Gastrocnemius medialis (tissue), 4 donors: ENCODE measurements around the gene LDLRAD3. TPM values are rescaled to one million over a fixed set of nuclear protein-coding genes. Genes with fewer than 3 reads are reported as not detected.
A peak's percentile ranks its signal among the peaks of the same experiment; 100 is the strongest.

Experiments
- ATAC-seq, 2 donors: fragments of 150-250 bp; one replicate each; pipeline ENCODE4 v1.9.1; 2016
- DNase-seq, 2 donors: peaks; one replicate each; pipeline ENCODE4 v3.0.0-alpha.2; 2019
- H3K27ac ChIP-seq, 4 donors: fragments of 200-600 bp; sonication (generic); 1 replicate in 1 of 4; 2 replicates in 3 of 4; pipeline ENCODE4 v1.5.1; 2016 to 2018; ENCODE audit warnings: mild to moderate bottlenecking in 2 of 4, moderate library complexity in 1 of 4
- H3K27me3 ChIP-seq, 3 donors: fragments of 200-600 bp; sonication (generic) in 2 of 3; 1 replicate in 1 of 3; 2 replicates in 2 of 3; pipeline versions ENCODE4 v1.5.1 to v1.6.0; 2016 to 2019; ENCODE audit warnings: mild to moderate bottlenecking in 1 of 3, moderate library complexity in 1 of 3
- H3K36me3 ChIP-seq, 2 donors: fragments of 200-600 bp; sonication (generic) in 1 of 2; one replicate each; pipeline ENCODE4 v1.5.1; 2017 to 2018
- H3K4me1 ChIP-seq, 2 donors: fragments of 200-600 bp; sonication (generic) in 1 of 2; one replicate each; pipeline ENCODE4 v1.5.1; 2016 to 2017; ENCODE audit warnings: mild to moderate bottlenecking in 2 of 2
- H3K4me3 ChIP-seq, 4 donors: fragments of 200-600 bp; sonication (generic) in 3 of 4; 1 replicate in 1 of 4; 2 replicates in 3 of 4; pipeline ENCODE4 v1.5.1; 2016 to 2019; ENCODE audit warnings: mild to moderate bottlenecking in 2 of 4
- H3K9me3 ChIP-seq, 3 donors: fragments of 200-600 bp; sonication (generic) in 2 of 3; 1 replicate in 1 of 3; 2 replicates in 2 of 3; pipeline ENCODE4 v1.5.1; 2016 to 2019
- POLR2A ChIP-seq, 2 donors: fragments of 450-650 bp; IDR thresholded peaks; one replicate each; pipeline ENCODE4 v1.6.1; 2017; ENCODE audit warnings: antibody characterized with exemption in 2 of 2, mild to moderate bottlenecking in 2 of 2, moderate library complexity in 2 of 2
- in situ Hi-C, 4 donors: fragments of 200-750 bp; cut with MboI; loops; one replicate each; pipeline versions ENCODE4 v1.15.0 to v1.8.0; 2017; ENCODE audit warnings: low sequenced_read_pairs in 4 of 4
- intact Hi-C: fragments of 100-400 bp; cut with DNase I; formaldehyde crosslinking; loops from one replicate; pipeline ENCODE4 v1.15.1; 2023; ENCODE audit warnings: low total_unique reads
- total RNA-seq, 4 donors: library from RNA; depleted of rRNA; stranded (reverse); fragments of >200 nt; gene quantifications; one replicate each; pipeline versions ENCODE4 v1.1.0 to v1.2.3, GENCODE V29; 2016
- TF ChIP-seq, protein P1 (sequence below), 5 experiments: fragments of 450-650 bp in 3 of 5; fragments of 200-600 bp in 2 of 5; sonication (generic) in 2 of 5; IDR thresholded peaks in 4 of 5; conservative IDR thresholded peaks in 1 of 5; 1 replicate in 4 of 5; 2 replicates in 1 of 5; pipeline ENCODE4 v1.5.1; 2016 to 2019; ENCODE audit warnings: antibody characterized with exemption in 5 of 5, mild to moderate bottlenecking in 3 of 5, moderate library complexity in 3 of 5

The LDLRAD3 gene
- total RNA-seq, 4 donors from 2014 or later, result 6.1 to 12.8 (median 11.8) TPM

DNA sequence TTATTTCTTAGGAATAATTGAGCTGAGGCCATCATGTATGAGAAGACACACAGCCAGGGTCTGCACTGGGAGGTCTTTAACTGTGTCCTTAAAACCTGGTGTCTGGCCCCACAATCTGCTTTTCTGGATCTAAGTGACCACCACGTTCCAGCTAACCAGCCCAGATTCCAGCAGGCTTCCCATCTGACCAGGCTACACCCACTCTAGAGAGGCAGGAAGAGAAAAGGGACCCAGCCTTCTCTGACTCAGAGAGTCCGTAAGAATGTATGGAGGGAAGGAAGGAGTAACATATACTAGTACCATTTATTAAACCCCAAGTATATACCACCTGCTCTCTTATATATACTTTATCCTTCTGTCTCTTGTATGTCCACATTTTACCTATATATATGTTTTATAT lies 80.1 kb downstream of the LDLRAD3 start:
- in situ Hi-C loops, result no loop called here
- intact Hi-C loops, result no loop called here
- no peaks in the 10 kb centered on the region for H3K36me3 ChIP-seq
- no peak for TF ChIP-seq POLR2A (IDR thresholded peaks at IDR 0.05)
- TF ChIP-seq, protein P1, sequence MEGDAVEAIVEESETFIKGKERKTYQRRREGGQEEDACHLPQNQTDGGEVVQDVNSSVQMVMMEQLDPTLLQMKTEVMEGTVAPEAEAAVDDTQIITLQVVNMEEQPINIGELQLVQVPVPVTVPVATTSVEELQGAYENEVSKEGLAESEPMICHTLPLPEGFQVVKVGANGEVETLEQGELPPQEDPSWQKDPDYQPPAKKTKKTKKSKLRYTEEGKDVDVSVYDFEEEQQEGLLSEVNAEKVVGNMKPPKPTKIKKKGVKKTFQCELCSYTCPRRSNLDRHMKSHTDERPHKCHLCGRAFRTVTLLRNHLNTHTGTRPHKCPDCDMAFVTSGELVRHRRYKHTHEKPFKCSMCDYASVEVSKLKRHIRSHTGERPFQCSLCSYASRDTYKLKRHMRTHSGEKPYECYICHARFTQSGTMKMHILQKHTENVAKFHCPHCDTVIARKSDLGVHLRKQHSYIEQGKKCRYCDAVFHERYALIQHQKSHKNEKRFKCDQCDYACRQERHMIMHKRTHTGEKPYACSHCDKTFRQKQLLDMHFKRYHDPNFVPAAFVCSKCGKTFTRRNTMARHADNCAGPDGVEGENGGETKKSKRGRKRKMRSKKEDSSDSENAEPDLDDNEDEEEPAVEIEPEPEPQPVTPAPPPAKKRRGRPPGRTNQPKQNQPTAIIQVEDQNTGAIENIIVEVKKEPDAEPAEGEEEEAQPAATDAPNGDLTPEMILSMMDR (IDR thresholded peaks at IDR 0.05 in 4 of 5, conservative IDR thresholded peaks at IDR 0.05 in 1 of 5), result no peak
- no peak overlapping the region for H3K4me3 ChIP-seq
- no peak overlapping the region for H3K27ac ChIP-seq
- H3K27me3 ChIP-seq, result no peaks in the 10 kb centered on the region
- H3K9me3 ChIP-seq, result no peaks in the 10 kb centered on the region
- peaks cover 0 to 5% of the 10 kb centered on the region in 2 donors for H3K4me1 ChIP-seq
- ATAC-seq, result no peak
- no peak for DNase-seq

DNA sequence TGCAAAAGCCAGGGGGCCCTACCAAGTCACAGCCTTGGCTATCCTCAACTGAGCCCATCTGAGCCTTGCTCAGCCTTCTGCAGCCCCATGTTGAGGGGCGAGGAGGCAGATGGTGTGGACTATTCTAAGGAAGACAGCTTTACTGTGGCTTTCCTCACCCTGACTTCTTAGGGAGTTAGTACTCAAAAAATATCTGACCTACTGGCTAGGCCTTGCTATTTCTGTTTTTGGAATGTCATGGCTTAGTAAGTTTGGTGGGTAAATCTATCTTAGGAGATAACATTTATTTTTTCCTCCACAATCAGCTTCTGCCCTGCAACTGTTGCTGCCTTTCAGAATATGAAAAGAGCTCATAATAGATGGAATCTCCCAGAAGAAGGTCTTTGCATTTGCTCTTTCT lies 80.9 kb downstream of the LDLRAD3 start:
- Histone ChIP-seq H3K36me3 (no peaks in the 10 kb centered on the region), H3K4me3 (no peak overlapping the region), H3K9me3 (no peaks in the 10 kb centered on the region), H3K4me1 (peaks cover 0 to 5% of the 10 kb centered on the region in 2 donors), H3K27ac (no peak overlapping the region), H3K27me3 (no peaks in the 10 kb centered on the region)
- in situ Hi-C loops (loop anchor here in 2 of 4 donors (25.0 kb wide), 1 partner anchor 238 kb away; no protein-coding TSS in a partner anchor), intact Hi-C loops (no loop called here)
- DNase-seq (no peak), ATAC-seq (no peak)
- TF ChIP-seq, protein P1 (IDR thresholded peaks at IDR 0.05 in 4 of 5, conservative IDR thresholded peaks at IDR 0.05 in 1 of 5), result no peak

DNA sequence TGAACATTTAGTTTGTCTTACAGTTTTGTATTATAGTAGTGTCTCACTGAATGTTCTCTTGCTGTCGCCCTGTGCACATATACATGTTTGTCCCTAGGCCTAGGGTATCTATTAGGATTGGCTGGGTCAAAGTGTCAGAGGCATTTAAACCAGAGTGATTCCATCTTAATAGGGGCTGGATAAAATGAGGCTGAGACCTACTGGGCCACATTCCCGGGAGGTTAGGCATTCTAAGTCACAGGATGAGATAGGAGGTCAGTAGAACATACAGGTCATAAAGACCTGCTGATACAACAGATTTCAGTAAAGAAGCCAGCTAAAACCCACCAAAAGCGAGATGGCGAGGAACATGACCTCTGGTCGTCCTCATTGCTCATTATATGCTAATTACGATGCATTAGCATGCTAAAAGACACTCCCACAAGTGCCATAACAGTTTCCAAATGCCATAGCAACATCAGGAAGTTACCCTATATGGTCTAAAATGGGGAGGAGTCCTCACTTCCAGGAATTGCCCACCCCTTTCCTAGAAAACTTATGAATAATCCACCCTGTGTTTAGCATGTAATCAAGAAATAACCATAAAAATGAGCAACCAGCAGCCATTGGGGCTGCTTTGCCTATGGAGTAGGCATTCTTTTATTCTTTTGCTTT lies 82.6 kb downstream of the LDLRAD3 start:
- Histone ChIP-seq H3K27me3 (no peaks in the 10 kb centered on the region), H3K36me3 (no peaks in the 10 kb centered on the region), H3K27ac (no peak overlapping the region), H3K4me3 (no peak overlapping the region), H3K9me3 (no peaks in the 10 kb centered on the region), H3K4me1 (peaks cover 0 to 8% of the 10 kb centered on the region in 2 donors)
- intact Hi-C loops, result no loop called here
- no peak for ATAC-seq
- no peak for DNase-seq
- in situ Hi-C loops, result loop anchor here in 2 of 4 donors (25.0 kb wide), 1 partner anchor 236 kb away; no protein-coding TSS in a partner anchor
- TF ChIP-seq, protein P1 (IDR thresholded peaks at IDR 0.05 in 4 of 5, conservative IDR thresholded peaks at IDR 0.05 in 1 of 5), result no peak
- no peak for TF ChIP-seq POLR2A (IDR thresholded peaks at IDR 0.05)

GRCh38 chr11:36027731-36028130 lies 83.9 kb downstream of the LDLRAD3 start:
- no peaks in the 10 kb centered on the region for H3K27me3 ChIP-seq
- DNase-seq, result peak in 1 of 2 donors; percentile 30
- intact Hi-C loops, result no loop called here
- ATAC-seq, result peak in 1 of 2 donors; percentile 13
- TF ChIP-seq POLR2A (IDR thresholded peaks at IDR 0.05), result no peak
- TF ChIP-seq, protein P1 (IDR thresholded peaks at IDR 0.05 in 4 of 5, conservative IDR thresholded peaks at IDR 0.05 in 1 of 5), result no peak
- H3K27ac ChIP-seq, result no peak overlapping the region
- H3K9me3 ChIP-seq, result no peaks in the 10 kb centered on the region
- peaks cover 0 to 8% of the 10 kb centered on the region in 2 donors for H3K4me1 ChIP-seq
- in situ Hi-C loops, result loop anchor here in 2 of 4 donors (25.0 kb wide), 1 partner anchor 235 kb away; no protein-coding TSS in a partner anchor
- no peaks in the 10 kb centered on the region for H3K36me3 ChIP-seq
- no peak overlapping the region for H3K4me3 ChIP-seq
